T follicular helper cell (primary cell): ENCODE data around the gene RAB27A.
"Not testable (repeated sequence)": the region's sequence is repeated elsewhere in the genome, so short reads cannot be mapped to it uniquely, and the experiment has no call there.

ENCODE experiments used
- DNase-seq: peaks from one replicate; pipeline ENCODE4 v3.0.0-alpha.2; 2020; ENCODE audit warnings: low read depth

The RAB27A gene

GRCh38 chr15:55250392-55250791, 39.2 kb downstream of the RAB27A start:
- DNase-seq, result no peak

- DNase-seq, result not testable (repeated sequence)
Observed at GRCh38 chr15:55249885-55250284, 39.7 kb downstream of the RAB27A start.

DNA sequence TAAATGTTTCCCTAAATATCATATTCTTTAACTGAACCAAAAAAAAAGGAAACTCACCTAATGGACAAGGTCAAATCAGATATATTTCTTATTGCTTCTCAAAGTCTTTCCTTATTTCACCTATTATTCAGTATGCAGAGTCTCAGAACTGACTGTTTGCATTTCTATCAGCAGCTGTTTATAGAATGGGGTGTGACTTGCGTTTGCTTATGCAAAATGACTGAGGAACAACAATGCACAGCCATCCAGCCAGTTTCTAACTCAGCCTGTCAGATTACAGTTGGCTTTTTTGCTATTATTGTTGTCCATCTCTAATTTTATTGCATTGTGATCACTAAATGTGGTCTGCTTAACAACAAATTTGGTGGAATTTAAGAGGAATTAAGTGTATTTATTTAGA, 40.7 kb downstream of the RAB27A start:
- DNase-seq, result no peak

DNA sequence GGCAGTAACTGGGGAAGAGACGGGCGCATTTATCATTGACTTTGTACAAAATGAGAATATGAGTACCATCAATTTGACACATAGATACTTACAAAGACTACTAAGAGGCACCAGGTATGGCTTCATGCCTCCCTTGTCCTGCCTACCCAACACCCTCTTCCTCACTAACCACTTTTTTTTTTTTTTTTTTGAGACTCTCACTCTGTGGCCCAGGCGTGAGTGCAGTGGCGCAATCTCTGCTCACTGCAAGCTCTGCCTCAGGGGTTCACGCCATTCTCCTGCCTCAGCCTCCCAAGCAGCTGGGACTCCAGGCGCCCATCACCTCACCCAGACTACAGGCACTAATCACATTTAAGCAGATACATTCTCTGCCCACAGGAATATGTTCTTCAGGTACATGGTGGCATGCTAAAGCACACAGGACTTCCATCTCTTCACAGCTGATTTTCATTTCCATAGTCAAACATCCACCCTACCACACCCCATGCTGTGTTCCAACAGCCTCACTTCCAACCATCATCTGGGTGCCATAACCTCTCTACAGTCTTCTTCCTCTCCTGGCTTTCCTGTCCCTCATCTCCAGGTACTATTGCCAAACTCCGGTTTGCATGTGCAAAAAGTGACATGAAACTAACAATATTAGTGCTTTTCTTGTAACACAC, 41.7 kb downstream of the RAB27A start:
- DNase-seq, result no peak

DNA sequence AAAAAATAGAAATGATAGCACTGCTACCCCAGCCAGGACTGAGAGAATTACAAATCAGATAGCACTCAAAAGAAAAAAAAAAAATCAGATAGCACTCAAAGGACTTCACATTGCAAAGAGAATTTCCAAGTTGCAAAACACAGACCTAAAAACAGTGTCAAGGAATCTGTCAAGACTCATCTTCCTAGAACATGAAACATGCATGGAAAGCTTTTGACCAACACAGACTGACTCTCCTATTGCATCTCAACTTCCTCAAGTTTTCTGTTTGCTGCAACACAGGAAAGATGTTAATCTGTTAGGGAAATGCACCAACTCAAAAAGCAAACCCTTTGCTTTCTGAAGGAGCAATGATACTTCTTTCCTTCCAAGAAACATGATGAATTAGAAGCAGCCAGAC, 42.3 kb downstream of the RAB27A start:
- no peak for DNase-seq

DNA sequence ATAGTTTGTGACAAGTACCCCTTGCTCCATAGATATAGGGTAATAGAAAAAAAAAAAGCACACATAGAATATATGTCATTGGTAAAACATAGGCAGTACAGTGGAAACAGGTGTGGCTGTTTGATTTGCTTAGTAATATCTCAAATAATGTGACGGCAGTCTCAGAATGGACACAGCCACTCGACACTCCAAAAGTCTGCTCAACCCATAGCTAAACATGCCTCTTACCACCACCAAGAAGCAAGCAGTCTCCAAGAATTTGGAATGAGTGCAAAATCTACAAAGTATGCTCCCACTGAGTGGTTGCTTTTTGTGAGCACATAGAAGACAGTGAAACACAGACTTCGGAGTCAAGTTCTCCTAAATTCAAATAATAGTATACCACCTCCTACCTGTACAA, 43.0 kb downstream of the RAB27A start:
- no peak for DNase-seq

- DNase-seq, result no peak
Observed at GRCh38 chr15:55245059-55245458, 44.6 kb downstream of the RAB27A start.

- no peak for DNase-seq
Observed at GRCh38 chr15:55241891-55242290, 47.7 kb downstream of the RAB27A start.

GRCh38 chr15:55241186-55241585, 48.4 kb downstream of the RAB27A start:
- DNase-seq, result no peak

DNA sequence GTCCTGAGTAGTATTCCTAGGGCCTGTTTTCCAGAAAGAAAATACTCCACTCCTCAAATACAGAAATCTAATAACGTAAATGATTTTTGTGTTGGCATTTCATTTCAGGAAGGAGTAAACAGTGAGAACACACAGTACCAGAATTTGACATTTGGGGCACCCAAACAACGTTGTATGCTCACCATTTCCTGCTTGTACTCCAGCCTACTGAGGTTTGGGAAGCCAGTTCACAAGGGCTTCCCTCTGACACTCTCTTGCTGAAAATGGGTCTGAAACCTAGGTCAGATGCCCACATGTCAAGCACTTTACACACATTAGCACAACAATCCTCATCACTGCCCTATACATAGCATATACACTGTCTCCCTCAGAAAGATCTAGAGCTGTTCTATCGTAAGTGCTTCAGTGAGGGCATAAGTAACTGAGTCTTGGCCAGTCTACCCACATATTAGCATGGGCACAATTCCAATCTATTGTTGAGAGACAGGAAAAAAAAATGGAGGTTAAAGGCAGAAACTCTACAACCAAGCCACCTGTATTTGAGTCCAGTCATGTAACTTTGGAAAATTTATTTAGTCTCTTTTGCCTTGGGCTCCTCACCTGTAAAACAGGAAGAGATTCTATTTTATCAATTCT, 49.4 kb downstream of the RAB27A start:
- no peak for DNase-seq

GRCh38 chr15:55239440-55240124, 50.0 kb downstream of the RAB27A start:
- no peak for DNase-seq

GRCh38 chr15:55238877-55239276, 50.7 kb downstream of the RAB27A start:
- DNase-seq, result no peak

- DNase-seq, result no peak
Observed at GRCh38 chr15:55237219-55238130, 52.1 kb downstream of the RAB27A start.

DNA sequence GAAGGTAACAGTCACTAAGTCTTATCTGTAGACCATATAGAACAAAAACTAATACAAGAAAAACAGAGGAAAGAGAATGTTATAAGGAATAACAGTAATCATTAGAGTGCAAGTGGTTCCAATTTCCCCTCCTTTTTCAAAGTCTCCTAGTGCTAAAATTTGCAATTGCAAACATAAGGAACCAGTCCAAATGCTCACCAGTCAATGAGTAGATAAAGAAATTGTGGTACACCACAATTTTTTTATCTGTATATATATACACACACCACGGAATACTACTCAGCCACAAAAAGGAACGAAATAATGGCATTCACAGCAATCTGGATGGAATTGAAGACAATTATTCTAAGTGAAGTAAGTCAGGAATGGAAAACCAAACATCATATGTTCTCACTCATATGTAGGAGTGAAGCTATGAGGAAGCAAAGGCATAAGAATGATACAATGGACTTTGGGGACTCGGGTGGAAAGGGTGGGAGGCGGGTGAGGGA, 54.0 kb downstream of the RAB27A start:
- DNase-seq, result no peak

DNA sequence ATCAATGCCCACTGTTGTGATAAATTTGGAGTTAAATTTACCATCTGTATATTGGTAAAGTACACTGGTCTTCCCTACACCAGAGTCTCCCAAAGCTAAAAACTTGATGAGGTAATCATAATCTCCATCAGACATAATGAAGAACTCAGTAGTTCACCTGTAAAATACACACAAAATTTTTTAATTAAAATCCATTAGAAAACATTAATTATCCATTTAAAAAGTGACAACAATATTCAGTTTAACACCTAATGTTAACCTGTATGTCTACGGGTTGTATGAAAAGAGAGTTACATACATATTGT, 54.9 kb downstream of the RAB27A start:
- no peak for DNase-seq

DNA sequence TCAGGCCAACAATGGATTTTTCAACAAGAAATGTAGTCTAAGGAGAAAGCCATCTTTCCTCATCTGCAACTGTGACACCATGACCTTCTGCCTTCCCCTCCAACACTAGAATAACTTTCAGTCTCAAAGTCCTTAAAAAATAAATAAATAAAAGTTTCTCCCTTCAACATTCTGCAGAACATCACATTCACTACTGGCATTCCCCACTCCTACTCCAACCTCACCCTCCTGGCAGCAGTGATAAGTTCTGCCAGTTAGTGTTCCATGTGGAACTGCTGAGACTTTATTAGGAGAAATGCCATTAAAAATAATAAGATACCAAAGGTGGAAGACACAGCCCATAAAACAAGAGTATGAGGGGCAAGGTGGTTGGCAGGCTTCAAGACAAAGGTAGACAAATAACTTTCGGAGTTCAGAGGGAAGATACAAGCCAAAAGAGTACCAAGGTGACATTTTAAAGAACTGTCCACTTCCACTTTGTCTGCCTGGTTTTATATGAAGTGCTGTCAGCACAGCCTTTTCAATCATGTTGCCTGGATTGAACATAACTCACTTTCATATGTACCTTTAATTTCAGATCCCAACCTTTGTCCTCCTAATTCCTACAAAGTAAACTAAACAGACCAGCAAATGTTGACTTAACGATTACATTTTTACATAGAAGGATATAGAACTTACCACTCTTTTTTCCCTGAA, 55.4 kb downstream of the RAB27A start:
- no peak for DNase-seq

DNA sequence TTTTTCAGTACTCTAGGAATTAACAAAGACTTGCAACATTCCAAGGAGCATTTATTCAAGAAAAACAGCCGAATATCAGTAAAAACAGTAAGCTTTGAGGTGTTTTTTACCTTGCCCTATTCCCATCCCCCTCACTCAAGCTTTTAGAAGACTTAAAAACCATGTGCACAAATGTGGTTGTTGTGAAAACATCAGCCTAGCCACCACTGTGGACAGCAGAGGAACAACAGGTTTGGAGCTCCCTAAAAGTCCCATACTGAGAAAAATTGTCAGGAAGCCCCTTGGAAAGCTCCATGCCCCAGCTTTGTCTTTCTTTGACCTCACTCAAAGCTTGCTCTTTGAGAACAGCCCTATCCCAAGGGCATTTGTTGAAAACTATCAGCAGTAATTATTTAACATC, 58.2 kb downstream of the RAB27A start:
- no peak for DNase-seq

- no peak for DNase-seq
Observed at GRCh38 chr15:55230953-55231352, 58.7 kb downstream of the RAB27A start.

- no peak for DNase-seq
Observed at GRCh38 chr15:55230051-55230670, 59.5 kb downstream of the RAB27A start.

GRCh38 chr15:55226127-55226526, 63.5 kb downstream of the RAB27A start:
- DNase-seq, result no peak

DNA sequence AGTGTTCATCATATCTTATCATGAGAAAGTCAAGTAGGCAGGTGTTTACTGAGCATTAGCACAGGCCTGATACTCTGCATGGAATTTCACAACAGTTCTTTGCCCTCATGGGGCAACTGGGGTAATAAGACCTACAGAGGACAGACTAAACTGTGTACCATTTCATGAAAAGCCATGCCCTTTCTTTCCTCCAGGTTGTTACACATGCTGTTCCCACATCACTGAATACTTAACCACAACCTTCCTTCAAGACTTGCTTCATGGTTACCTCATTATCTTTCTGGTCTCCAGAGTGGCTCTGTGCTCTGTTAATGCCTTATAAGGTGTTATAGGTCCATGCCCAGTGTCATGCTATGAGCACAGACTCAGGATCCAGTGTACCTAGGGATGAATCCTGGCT, 64.7 kb downstream of the RAB27A start:
- DNase-seq, result no peak
